Epithelial cell of proximal tubule (primary cell): ENCODE measurements around the gene INTS11. TPM values are rescaled to one million over a fixed set of nuclear protein-coding genes. Genes with fewer than 3 reads are reported as not detected.
"Not testable (repeated sequence)": the region's sequence is repeated elsewhere in the genome, so short reads cannot be mapped to it uniquely, and the experiment has no call there.

Source experiments
- DNase-seq: peaks from one replicate; pipeline ENCODE4 v3.0.0-alpha.2; 2011; ENCODE audit warnings: low read depth
- H3K4me3 ChIP-seq: 2 replicates; pipeline ENCODE4 v1.5.1; 2011; ENCODE audit warnings: low read depth, mild to moderate bottlenecking, low read length
- total RNA-seq: library from RNA; depleted of rRNA; stranded (reverse); fragments of >200 nt; gene quantifications from 2 replicates; pipeline ENCODE4 v1.2.3, GENCODE V29; 2015
- TF ChIP-seq, protein P1 (sequence below): conservative IDR thresholded peaks from 2 replicates; pipeline ENCODE4 v1.5.1; 2012; ENCODE audit warnings: low read depth, mild to moderate bottlenecking, low read length

INTS11 gene
- 58.7 and 118 TPM in 2 replicates for total RNA-seq

DNA sequence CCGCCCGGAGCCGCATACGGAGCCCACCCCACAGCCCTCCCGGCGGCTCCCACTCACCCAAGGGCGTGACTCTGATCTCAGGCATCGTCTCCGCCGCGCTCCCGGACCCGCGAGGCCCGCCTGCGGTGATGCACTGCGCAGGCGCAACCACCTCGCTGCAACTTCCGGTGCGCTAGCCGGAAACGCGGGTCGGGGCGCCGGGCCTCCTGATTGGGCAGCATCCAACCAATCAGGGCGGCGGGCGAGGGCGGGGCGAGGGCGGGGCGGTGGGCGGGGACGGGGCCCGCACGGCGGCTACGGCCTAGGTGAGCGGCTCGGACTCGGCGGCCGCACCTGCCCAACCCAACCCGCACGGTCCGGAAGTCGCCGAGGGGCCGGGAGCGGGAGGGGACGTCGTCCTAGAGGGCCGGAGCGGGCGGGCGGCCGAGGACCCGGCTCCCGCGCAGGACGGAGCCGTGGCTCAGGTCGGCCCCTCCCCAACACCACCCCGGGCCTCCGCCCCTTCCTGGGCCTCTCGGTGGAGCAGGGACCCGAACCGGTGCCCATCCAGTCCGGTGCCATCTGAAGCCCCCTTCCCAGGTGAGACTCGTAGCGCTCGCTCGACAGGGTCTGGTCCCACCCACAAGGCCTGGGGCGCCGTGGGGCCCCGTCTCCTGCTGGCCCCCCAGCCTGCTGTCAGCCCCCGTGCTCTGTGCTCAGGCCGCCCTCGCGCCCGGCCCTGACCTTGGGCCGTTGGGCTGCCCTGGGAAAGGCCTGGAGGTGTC, at the start of gene INTS11, which contains the start of gene CPTP:
Gene INTS11, minus strand, starts transcription at position 137 of the 764 bp plus-strand sequence. Its CDS starts 52 bp downstream, at position 85.
Gene CPTP, plus strand, starts transcription at position 279 of the 764 bp plus-strand sequence. CDS start 2,109 bp downstream, outside the sequence.
- TF ChIP-seq, protein P1, sequence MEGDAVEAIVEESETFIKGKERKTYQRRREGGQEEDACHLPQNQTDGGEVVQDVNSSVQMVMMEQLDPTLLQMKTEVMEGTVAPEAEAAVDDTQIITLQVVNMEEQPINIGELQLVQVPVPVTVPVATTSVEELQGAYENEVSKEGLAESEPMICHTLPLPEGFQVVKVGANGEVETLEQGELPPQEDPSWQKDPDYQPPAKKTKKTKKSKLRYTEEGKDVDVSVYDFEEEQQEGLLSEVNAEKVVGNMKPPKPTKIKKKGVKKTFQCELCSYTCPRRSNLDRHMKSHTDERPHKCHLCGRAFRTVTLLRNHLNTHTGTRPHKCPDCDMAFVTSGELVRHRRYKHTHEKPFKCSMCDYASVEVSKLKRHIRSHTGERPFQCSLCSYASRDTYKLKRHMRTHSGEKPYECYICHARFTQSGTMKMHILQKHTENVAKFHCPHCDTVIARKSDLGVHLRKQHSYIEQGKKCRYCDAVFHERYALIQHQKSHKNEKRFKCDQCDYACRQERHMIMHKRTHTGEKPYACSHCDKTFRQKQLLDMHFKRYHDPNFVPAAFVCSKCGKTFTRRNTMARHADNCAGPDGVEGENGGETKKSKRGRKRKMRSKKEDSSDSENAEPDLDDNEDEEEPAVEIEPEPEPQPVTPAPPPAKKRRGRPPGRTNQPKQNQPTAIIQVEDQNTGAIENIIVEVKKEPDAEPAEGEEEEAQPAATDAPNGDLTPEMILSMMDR: no peak
- DNase-seq: no peak

DNA sequence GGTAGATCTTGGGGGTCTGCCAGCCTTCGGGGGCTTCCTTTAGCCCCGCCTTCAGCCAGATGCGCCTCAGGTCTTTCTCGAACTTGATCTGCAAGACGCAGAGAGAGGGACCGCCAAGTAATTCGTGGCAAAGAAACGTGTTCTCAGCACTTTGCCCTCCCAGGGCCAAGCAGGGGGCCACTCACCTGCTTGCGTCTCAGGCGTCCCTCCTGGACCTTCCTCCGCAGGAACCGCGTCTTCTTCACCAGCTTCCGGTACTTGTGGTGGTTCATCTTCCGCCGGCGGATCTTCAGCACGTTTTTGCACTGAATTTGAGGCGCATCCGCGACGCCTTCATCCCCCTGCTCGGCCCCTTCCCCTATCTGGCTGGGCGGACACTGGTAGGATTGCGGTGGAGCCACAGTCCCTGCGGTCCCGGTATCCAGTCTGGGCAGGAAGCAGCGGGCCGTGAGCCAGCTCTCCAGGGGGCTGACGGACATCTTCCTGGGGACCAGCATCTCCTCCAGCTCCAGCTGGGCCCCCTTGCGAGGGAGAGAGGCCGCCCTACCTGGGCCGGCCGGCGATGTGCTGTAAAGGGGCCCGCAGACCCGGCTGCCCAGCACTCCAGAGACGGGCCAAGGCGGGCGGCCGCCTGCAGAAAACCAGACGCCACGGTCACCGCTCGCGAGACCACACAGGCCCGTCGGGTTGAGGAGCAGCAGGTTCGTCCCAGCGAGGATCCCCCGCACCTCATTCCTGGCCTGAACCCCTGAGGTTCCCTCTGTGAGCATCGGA, 49.5 kb upstream of the INTS11 start:
- no peak for DNase-seq
- TF ChIP-seq, protein P1: no peak
- peak overlapping the region; percentile 96 for H3K4me3 ChIP-seq

More for the DNA sequence above, at the start of gene INTS11, which contains the start of gene CPTP:
- peak within 1 kb of the TSS; percentile 92 for H3K4me3 ChIP-seq

DNA sequence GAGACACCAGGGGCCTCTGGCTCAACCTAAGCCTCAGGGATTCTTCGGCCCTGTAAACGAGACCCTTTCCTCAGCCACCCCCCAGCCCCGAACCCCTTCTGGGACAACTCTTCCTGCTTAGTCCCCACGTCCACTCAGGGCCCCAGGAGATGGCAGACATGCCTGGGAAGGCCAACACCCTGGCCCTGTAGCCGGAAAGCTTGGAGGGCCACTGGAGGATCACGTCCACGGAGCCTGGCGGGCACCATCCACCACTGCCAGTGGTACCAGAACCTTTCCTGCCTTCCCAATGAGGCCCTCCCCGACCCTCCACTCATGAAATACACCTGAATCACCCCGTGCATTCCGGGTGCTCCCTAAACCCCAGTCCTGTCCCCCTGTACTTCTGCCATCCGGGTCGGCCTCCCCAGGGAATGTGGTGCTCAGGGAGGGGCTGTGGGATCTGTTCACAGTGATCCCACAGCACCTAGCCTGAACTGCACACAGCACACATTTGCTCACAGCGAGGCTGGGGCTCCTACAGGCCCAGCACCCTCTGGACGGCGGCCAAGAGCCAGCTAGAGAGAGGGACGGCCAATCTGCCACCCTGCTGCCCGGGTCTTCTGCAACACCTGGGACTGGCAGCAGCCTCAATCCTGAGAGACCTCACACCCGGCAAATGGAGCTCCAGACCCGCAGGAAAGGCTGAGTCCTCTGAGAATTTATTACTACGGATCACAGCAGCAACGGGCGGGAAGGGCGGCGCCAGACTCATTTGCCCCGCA, 48.8 kb upstream of the INTS11 start:
- DNase-seq: no peak
- peak overlapping the region; percentile 96 for H3K4me3 ChIP-seq
- TF ChIP-seq, protein P1: no peak

DNA sequence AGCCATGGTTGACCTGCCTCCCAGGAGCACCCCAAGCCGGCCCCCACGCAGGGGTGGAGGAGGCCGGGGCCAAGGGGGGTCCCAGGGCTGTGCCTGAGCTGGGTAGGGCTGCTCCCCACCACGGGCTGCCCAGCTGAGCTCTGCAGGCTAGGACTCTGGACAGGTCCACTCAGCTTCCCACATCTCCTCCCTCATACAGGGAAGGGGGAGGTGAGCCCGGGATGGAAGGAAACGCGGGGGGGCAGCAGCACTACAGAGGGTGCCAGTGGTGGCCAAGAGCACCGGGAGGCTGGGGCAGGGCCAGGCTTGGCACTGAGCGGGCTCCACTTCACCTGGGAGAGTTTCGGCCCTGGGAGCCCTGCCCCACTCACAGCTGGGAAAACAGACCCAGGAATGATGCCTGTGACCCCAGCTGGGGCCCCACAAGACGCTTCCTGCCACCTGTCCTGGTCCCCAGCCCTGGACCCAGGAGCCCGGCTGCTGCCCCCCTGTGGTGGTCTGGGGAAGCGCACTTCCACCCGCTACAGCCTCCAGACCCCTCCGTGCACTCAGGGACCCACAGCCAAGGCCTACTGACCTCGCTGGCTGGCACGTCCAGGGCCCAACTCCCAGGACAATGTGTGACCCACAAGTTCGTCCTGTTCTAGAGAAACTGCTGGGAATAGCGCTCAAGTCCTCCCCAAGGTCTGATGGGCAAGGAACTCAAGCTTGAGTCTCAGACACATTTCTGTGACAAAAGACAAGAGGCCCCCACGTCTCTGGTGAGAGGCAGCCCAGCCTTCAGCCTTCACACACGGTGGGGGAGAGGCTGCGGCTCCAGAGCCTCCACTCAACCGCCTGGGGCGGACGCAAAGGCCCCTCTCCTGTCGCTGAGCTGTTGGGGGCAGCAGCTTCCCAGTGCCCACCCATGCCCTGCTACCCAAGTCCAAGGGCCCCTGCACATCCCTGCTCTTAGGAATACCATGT, 47.6 kb upstream of the INTS11 start:
- DNase-seq: no peak
- TF ChIP-seq, protein P1: peak; percentile 81

DNA sequence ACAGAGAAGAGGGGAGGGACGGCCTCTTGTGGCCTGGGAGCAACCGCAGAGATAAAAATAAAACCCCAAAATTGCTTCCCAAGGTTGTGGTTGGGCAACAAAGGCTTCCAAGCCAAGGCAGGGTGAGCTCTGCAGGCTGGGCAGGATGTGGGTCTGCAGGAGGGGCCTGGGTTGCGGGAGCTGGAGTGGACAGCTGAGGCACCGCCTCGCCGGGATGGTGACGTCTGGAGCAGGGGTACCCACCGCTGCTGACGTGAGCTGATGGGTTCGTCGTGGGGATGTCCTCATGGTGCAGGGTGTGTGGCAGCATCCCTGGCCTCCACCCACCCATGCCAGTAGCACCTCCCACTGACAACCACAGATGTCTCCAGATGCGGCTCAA, 46.9 kb upstream of the INTS11 start:
- TF ChIP-seq, protein P1: no peak
- H3K4me3 ChIP-seq: no peak overlapping the region
- no peak for DNase-seq

More for the DNA sequence above, 47.6 kb upstream of the INTS11 start:
- H3K4me3 ChIP-seq: no peak overlapping the region

DNA sequence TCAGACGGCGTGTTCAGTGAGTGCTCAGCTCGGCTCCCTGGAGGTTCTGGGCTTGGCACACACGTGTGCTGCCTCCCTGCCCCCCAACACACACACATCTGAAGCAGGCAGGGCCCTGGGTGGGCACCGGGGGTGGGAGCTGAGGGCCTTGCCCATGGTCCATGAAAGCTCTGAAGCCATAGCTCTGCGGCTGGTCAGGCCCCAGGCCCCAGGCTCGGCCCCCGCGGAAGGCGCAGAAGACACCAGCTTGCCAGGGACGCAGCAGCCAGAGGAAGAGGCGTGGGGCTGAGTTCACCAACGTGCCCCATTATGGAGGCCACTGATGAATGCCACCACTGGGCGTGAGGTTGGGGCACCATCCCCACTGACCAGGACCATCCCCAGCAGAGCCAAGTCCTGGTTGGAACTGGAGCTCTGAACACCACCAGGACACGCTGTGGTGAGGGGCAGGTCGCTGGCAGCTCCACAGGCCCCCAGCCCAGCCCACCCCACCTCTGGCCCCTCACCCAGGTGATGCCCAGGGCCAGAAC, 46.4 kb upstream of the INTS11 start:
- no peak for DNase-seq
- no peak overlapping the region for H3K4me3 ChIP-seq
- TF ChIP-seq, protein P1: no peak

DNA sequence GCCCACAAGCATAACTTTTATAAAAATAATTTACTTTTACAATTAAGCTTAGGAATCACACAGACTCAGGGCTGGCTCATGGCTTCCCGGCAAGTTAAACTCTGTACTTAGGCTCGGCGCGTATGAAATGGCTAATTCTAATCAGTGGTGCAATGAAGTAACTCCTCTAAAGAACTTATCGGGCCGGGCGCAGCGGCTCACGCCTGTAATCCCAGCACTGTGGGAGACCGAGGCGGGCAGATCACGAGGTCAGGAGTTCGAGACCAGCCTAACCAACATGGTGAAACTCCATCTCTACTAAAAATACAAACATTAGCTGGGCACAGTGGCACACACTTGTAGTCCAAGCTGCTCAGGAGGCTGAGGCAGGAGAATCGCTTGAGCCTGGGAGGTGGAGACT, 45.6 kb upstream of the INTS11 start:
- H3K4me3 ChIP-seq, DNase-seq: not testable (repeated sequence)
